Activated CD4-positive, alpha-beta T cell treated with anti-CD3 and anti-CD28 coated beads for 1 hour (primary cell): Measurements from ENCODE around the gene RPTOR.
"Not testable (repeated sequence)": the region's sequence is repeated elsewhere in the genome, so short reads cannot be mapped to it uniquely, and the experiment has no call there.

Source experiments
- DNase-seq: peaks from one replicate; pipeline ENCODE4 v3.0.0-alpha.2; 2020

Gene RPTOR

DNA sequence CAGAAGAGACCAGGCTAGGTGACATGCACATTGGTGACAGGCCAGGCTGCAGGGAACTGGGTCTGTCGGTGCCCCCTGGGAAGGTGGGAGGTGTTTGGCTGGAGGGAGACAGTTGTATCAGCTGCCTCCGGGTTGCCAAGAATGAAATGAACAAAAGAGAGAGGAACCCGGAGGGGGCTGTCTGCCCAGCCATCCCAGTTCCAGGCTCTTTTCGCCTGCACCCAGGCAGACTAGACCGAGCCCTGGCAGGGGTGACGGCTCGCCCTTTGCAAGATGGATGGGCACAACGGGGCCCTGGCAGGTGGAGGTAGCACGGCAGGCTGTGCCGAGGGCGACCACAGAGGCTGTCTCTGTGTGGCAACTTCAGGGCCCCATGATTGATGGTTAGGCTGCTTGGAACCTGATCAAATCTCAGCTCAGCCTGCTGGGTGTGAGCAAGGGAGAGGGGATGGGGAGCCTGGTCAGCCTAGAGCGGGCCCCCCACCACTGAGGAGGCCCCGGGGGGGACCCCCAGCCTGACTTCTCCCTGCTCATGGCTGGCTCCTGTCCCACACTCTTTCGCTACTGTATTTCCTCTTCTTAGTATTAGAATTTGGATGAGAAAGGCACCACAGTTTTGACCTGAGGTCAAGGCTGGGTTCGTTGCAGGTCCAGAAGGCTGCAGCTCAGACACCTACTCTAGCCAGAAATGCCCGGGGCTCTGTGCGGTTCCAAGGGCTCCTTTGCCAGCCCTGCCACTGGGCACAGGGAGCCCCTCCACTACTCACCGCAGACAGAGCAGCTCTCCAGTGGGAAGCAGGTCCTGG, 328.1 kb downstream of the RPTOR start:
- no peak for DNase-seq

DNA sequence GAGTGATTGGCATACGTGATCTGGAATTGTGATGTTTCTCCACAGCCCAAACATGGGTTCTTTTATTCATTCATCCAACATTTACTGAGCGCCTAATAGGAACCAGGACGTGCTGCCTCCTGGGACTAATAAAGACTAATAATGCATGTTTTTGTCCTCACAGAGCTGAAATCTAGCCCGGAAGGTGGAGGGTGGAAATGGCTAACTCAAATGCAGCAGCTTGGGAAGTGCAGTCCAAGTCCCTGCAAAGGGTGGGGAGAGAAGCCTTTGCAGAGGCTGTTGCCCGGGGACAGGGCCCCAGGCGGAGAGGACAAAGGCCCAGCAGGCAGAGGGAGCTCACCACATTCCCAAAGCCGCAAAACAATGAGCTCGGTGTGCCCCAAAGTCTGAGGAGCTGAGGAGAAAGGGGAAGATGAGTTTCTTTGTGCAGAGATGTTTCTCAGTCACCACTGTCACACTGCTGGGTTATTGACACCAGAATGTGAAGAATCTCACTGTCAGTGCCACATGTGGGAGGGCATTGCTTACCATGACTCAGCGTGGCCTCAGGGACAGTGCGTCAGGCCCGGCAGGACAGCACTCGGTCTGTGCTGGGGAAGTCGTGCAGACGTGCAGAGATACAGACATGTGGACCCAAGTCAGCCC, 328.8 kb downstream of the RPTOR start:
- no peak for DNase-seq

DNA sequence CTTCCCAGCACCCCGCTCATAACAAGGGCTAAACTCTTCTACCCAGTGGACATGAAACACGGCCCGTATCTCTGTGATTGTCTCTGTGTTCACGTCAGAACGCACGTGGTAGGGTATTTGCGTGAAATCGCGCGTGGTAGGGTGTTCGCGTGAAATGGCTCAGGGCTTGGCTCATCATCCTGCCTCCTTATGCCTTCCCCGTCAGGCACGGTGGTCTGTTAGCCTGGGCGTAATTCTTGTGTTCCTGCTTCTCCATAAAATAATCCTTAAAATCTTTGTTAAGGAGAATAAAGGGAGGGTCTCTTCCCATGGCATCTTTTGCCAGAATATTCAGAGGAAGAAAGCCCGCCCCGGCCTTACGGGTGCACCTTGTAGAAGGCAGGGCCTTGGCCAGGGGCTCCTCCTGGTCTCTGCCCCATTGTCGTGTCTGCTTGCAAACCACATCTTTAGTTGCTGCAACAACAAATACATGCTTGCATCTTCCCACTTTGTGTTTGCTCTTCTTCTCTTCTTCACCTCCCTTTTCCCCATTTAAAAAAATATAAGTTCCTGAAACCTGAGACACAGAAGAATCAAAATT, 330.3 kb downstream of the RPTOR start:
- DNase-seq: no peak

DNA sequence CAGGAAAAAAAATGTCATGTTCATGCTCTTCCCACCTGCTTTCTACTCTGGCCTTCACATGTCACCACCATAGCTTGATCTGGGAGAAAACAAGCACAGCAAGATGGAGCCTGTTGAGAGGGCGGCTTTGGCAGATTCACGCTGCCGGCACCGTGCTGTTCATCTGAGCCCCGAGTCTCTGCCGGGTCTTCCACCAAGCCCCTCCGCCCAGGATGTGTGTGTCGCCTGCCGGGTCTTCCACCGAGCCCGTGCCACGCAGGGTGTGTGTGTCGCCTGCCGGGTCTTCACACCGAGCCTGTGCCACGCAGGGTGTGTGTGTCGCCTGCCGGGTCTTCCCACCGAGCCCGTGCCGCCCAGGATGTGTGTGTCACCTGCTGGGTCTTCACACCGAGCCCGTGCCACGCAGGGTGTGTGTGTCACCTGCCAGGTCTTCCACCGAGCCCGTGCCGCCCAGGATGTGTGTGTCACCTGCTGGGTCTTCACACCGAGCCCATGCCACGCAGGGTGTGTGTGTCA, 330.9 kb downstream of the RPTOR start:
- DNase-seq: not testable (repeated sequence)

DNA sequence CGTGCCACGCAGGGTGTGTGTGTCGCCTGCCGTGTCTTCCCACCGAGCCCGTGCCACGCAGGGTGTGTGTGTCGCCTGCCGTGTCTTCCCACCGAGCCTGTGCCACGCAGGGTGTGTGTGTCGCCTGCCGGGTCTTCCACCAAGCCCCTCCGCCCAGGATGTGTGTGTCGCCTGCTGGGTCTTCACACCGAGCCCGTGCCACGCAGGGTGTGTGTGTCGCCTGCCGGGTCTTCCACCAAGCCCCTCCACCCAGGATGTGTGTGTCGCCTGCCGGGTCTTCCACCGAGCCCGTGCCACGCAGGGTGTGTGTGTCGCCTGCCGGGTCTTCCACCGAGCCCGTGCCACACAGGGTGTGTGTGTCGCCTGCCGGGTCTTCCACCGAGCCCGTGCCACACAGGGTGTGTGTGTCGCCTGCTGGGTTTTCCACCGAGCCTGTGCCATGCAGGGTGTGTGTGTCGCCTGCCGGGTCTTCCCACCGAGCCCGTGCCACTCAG, 331.9 kb downstream of the RPTOR start:
- DNase-seq: not testable (repeated sequence)

DNA sequence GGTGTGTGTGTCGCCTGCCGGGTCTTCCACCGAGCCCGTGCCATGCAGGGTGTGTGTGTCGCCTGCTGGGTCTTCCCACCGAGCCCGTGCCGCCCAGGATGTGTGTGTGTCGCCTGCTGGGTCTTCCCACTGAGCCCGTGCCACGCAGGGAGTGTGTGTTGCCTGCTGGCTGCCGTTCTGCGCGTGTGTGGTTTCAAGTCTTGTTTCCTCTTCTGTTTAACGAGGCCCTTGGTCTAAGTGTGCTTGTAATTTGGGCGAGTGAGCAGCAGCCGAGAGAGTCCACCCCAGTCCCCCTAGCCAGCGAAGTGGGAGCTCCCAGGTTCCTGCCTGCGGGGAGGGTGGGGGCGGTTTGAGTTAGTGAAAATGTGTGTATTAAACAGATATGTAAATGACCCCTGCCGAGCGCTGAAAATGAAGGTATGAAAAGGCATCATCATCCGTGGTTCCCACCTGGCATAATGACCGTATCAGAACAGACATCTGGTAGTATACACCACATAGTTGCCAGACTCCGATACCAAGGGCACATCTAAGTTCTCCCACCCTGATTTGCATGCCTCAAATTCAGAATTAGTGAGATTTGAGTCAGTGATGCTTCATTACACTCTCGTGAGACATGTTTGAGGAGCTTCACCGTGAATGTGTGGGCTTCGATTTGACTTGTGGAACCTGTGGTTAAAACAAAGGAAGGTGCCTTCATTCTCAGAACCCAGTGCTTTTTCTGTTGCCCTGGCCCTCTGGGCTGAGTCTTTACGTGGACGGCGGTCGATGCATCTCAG, 332.5 kb downstream of the RPTOR start:
- no peak for DNase-seq

DNA sequence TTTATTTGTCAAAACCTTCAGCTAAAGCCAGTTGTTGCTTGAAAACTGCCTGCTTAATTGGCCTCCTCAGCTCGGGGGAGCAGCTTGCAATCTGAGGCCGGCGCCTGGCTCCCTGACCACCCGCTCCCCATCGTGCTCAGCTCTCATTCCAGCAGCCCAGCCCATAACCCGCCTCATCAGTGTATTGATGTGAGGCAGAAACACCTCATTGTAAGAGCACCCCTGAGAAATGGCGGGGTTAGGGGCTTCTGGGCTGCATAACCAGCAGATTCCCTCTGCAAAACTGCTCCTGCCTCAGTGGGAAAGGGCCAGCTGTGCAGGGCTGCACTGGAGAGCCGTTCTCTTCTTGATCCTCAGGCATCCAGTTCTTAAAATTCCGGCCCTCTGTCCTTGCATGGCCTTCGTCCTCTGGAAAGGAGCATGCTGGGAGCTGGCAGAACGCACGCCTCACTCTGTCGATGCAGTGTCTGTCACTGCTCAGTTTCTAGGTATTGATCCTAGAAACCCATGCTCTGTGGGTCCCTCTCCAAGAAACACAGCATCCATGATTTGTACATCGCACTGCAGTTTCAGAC, 333.2 kb downstream of the RPTOR start:
- DNase-seq: no peak

DNA sequence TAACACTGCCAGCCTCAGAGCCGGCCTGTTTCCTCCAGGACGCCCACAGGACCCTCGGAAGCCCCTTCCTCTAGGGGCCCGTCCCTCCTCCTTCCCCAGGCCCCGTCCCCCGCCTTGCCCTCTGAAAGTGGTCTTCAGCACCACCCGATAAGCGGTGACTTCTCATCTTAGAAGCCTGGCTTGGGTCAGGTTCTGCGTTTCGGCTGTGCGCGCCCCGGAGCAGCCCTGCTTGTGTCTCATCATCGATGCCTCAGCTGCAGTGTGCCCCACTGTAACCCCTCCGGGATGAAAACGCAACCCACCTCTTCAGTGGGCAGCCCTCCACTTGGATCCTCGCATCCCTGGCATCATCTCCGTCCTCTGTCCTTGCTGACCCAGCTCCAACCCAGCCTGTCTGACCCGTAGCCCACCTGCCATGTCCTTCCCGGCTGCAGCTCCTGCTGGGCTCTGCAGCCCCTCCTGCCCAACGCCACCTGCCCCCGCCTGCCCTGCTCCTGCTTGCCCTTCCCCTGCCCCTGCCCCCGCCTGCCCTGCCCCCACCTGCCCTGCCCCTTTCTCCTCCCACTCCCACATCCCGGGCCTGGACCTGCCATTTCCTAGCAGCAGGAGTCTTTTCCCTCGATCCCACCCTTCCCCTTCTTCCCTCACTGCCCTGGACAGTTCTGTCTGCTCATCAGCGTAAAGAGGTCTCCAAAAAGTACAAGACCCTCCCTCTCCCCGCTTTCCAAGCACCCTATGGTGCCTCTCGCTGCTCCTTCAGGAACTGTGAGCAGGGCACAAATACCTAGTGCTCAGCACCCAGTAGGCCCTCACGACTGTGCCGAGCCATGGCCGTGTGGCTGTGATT, 334.5 kb downstream of the RPTOR start:
- DNase-seq: no peak

DNA sequence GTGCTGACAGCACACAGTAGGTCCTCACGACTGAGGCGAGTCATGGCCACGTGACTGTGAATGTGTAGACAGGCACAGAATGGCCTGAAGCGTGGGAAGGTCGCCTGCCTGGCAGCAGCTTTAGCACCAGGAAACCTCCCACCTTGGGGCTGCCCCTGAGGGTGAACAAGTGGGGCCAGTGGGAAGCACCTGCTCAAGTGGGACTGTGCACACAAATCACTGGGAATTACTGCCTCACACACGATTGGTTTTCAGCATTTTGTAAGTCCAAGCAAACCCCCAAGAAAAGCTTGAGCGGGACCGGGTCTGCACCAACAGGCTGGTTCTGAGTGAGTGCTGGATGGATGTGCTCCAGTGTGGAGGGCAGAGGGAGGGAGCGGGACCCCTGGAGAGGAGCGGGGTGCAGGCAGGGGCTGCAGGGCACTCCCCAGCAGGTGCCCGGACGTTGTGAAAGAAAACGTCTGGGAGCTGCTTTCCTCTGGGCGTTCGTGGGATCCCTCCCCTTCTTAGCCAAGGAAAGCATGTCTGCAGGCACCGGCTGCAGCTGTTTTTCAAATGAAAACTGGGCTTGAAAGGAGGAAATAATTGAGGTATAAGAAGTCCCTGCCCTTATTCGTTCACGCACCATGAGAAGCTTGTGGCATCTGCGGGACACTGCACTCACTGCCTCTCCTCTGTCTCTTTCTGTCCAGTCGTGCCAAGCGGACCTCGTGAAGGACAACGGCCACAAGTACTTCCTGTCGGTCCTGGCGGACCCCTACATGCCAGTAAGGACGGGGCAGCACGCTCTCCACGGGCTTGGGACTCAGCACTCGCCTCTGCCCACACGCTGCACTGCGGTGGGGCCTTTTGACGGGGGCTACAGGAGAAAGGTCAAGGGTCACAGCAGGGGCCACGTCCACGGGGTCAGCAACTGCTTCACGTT, 335.3 kb downstream of the RPTOR start:
- no peak for DNase-seq

DNA sequence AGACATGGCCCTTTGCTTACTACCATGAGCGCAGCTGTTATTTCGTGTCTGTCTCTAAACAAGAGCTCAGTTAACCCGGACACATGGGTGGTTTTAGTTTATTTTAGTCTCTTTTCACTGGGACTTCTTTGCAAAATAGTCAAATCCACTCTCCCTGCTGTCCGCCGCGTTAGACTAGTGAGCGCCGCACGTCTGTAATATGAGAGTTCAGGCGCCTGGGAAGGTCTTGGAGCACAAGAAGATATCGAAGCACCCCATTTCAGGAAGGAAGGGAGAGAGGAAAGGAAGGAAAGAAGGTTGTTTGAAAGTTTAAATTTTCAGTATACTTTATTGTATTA, 336.0 kb downstream of the RPTOR start:
- no peak for DNase-seq

DNA sequence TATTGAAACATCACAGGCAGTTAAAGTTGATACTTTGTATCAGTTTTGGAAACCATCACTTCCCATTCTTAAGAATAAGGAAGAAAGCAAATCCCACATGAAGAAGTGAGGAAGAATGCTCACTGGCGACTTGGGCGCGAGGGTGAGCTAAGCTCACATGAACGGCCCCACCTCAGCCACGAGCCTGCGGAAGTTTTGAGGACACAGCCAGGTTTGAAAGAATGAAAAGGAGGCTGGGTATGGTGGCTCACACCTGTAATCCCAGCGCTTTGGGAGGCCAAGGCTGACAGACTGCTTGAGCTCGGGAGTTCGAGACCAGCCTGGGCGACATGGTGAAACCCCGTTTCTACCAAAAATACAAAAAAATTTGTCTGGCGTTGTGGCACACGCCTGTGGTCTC, 336.7 kb downstream of the RPTOR start:
- no peak for DNase-seq

DNA sequence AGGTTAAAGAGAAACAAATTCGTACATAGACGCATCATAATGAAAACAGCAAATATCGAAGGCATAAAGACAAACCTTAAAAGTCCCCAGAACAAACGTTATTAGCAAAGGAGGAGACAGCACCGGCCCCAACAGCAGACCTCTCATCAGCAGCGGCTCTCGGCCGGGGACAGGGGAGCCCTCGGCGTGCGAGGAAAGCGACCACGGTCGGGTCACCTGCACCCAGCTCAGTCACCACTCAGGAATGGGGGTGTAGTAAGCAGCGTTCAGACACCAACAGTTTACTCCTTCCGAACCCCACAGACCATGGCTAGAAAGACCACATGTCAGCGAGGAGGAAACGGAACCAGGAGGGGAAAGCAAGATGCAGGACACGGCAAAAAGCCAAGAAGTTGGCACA, 337.7 kb downstream of the RPTOR start:
- no peak for DNase-seq

DNA sequence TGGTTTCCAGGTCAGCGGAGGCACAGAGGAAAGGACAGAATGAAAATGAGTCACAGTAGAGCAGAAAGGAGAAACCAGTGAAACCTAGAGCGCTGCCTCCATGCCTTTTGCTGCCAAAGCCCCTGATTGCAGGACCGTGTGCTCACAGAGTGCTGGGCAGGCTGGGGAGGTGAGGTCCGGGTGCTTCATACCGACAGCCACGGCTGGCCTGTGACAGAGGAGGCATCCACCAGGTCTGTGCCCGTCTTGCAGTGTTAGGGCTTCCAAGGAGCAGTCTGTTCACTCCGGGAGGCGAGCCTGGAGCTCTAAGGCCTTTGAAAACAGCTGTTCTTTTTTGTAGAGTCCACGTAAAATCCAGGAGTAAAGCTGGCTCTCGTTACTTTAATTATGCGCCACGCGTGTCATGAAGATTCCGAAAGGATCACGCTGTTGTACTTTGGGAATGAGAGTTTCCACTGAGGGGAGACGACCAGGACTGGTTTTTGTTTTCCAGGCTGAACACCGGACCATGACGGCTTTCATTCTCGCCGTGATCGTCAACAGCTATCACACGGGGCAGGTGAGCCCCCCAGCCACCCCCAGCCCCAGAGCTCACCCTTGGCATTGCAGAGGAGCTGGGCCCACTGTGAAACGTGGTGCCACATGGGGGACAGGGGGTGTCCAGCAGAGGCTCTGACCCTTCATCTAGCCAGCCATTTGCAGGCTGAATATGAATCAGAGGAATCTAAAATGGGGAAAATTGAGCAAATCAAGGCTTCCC, 338.5 kb downstream of the RPTOR start:
- no peak for DNase-seq

DNA sequence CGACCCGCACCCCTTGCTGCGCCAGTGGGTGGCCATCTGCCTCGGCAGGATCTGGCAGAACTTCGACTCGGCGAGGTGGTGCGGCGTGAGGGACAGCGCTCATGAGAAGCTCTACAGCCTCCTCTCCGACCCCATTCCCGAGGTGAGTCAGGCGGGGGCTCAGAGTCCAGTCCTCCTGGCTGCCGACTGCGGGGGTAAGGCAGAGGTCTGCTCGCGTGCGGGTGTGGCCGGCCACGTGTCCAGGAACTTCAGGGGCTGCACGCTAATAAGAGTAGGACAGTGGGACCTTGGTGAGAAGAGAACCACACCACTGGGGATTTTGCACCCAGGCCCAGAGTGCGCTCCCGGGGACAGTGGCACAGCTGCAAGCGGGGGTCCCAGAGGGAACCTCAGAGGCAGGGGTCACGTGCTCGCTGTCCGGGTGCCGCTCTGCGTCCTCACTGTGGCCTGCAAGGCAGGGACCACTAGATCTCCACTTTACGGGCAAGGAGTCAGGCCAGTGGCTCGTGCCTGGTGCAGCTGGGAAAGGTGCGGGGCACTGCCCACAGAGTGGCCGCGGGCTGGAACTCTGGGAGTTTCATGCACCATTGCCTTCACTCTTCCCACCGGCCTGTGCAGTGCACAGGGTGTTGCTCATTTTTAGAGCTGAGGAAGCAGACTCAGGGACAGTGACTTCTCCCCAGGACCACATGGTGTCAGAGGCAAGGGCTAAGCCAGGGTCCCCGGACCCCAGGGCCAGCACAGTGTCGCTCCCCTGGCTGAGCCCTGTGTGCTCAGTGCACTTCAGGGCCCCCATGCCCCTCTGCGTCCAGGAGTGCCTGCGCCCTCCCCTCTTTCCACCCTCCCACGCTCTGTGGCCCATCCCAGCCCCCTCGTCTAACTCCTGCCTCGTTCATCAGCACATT, 339.4 kb downstream of the RPTOR start:
- DNase-seq: no peak

DNA sequence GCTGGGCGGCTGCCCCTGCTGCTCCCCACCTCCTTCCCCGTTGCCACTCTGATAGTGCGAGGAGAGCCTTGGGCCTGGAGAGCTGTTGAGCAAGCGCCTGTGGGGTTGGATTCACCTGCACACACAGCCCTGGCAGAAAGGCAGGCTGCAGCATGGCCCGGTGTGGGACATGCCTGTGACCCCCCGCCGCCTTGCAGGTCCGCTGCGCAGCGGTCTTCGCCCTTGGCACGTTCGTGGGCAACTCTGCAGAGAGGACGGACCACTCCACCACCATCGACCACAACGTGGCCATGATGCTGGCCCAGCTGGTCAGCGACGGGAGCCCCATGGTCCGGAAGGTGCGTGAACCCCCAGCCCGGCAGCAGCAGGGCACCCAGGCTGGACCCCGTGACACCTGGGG, 340.2 kb downstream of the RPTOR start:
- no peak for DNase-seq

DNA sequence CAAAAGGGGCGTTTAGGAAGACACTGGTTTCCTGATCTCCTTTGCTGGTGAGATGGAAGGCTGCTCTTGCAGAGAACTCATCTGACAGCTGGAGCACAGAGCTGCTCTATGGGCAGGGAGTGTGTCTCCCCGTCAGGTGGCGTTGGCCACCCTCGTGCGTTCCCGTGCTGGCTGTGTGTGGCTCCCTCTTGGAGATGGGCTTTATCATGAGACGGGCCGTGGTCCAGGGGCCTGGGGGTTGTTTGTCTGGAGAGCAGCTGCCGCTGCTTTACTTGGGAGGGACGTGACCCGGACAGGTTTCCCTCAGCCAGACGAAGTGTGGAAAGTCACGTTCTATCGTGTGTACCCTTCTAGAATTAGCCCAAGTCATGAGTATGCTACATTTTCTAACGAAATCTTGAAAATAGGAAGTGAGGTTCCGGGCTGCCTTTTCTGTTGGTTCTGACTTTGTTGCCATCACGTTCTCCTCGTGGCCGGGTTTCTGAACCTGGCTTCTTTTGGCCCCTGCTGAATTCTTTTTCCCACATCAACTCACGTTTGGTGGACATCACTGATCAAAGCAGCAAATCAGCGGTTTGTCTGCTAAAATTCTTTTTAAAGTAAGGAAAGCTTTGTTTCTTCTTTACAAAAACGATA, 341.4 kb downstream of the RPTOR start:
- DNase-seq: no peak

DNA sequence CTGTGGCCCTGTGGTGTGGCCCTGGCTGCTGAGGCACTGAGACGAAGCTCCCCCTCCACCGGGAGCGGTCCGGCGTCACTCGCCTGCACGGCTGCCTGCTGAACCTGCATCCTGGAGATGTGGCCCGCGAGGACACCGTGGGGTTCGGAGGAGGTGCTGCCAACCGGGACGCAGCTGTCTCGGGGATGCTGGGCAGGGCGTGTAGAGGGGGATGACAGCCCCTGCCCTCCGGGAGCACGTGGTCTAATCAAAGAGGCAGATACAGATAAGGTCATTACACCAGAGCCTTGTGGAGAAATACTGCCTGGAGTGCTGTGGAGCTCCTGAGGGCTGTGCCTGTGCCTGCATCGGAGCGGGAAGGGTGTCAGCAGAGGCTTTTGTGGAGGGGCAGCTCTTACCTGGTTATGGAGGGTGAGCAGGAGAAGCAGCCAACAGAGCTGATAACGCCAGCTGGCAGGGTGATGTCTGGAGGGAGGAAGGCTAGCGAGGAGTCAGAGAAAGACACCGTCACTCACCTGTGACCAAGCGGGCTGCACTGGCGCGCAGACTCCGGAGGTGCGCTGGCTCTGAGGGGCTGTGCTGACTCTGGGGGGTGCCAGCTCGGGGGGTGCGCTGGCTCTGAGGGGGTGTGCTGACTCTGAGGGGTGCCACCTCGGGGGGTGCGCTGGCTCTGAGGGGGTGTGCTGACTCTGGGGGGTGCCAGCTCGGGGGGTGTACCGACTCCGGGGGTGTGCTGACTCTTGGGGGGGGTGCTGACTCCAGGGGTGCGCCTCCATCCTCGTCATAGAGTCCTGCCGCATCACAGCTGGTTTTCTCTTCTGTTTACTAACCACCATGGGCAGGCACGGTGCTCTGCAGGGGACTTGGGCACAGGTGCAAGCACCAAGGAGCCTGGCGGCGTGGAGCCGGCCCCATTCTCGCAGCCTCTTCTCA, 342.3 kb downstream of the RPTOR start:
- no peak for DNase-seq
